Measurements from ENCODE around the gene HTR6.
A peak's percentile ranks its signal among the peaks of the same experiment; 100 is the strongest.

Gene HTR6

DNA sequence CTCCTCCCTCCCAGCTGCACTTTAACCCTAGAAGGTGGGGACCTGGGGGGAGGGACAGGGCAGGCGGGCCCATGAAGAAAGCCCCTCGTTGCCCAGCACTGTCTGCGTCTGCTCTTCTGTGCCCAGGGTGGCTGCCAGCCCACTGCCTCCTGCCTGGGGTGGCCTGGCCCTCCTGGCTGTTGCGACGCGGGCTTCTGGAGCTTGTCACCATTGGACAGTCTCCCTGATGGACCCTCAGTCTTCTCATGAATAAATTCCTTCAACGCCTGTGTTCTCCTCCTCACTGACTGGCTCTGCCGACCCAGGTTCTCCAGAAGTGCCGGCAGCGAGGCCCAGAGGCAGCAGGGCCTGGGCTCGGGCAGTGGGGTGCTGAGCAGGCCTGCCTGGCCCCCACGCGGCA is 6.5 kb upstream of the HTR6 start:
- Histone ChIP-seq H3K36me3 (ENCODE audit: control insufficient read depth, insufficient read depth, low read length) (no peaks in the 10 kb centered on the region), H3K4me3 (ENCODE audit: low read depth, low read length) (no peak overlapping the region), H3K4me1 (no peaks in the 10 kb centered on the region), H3K79me2 (no peaks in the 10 kb centered on the region), H2AFZ (no peak overlapping the region), H3K9ac (no peak overlapping the region), H3K27me3 (ENCODE audit: control insufficient read depth, insufficient read depth, low read length) (no peaks in the 10 kb centered on the region), H3K27ac (no peak overlapping the region), H3K9me3 (ENCODE audit: control insufficient read depth, low read length) (no peaks in the 10 kb centered on the region), H3K4me2 (ENCODE audit: low read length) (no peak overlapping the region)
- TF ChIP-seq, protein P1, sequence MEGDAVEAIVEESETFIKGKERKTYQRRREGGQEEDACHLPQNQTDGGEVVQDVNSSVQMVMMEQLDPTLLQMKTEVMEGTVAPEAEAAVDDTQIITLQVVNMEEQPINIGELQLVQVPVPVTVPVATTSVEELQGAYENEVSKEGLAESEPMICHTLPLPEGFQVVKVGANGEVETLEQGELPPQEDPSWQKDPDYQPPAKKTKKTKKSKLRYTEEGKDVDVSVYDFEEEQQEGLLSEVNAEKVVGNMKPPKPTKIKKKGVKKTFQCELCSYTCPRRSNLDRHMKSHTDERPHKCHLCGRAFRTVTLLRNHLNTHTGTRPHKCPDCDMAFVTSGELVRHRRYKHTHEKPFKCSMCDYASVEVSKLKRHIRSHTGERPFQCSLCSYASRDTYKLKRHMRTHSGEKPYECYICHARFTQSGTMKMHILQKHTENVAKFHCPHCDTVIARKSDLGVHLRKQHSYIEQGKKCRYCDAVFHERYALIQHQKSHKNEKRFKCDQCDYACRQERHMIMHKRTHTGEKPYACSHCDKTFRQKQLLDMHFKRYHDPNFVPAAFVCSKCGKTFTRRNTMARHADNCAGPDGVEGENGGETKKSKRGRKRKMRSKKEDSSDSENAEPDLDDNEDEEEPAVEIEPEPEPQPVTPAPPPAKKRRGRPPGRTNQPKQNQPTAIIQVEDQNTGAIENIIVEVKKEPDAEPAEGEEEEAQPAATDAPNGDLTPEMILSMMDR (IDR thresholded peaks at IDR 0.05) = no peak

DNA sequence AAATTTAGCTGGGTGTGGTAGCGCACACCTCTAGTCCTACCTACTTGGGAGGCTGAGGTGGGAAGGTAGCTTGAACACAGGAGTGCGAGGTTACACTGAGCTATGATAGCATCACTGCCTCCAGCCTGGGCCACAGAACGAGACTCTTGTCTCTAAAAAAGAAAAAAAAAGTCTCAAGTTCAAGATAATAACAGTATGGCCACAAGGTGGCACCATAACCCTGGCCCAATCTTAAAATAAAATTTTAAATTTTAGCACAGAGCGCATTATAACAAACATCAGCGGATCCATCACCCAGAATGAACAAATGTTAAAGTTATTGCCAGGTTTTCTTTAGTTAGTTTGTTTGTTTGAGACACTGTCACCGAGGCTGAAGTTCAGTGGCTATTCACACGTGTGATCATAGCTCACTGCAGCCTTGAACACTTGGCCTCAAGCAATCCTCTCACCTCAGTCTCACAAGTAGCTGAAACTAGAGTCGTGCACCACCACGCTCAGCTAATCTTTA is 2.9 kb upstream of the HTR6 start:
- Histone ChIP-seq H3K4me1 (no peaks in the 10 kb centered on the region), H3K9me3 (ENCODE audit: control insufficient read depth, low read length) (no peaks in the 10 kb centered on the region), H3K27me3 (ENCODE audit: control insufficient read depth, insufficient read depth, low read length) (no peaks in the 10 kb centered on the region), H3K4me3 (ENCODE audit: low read depth, low read length) (no peak overlapping the region), H3K27ac (no peak overlapping the region), H3K9ac (no peak overlapping the region), H3K4me2 (ENCODE audit: low read length) (no peak overlapping the region), H3K79me2 (no peaks in the 10 kb centered on the region), H3K36me3 (ENCODE audit: control insufficient read depth, insufficient read depth, low read length) (no peaks in the 10 kb centered on the region), H2AFZ (no peak overlapping the region)
- TF ChIP-seq, protein P1 (IDR thresholded peaks at IDR 0.05) = peak; percentile 61

DNA sequence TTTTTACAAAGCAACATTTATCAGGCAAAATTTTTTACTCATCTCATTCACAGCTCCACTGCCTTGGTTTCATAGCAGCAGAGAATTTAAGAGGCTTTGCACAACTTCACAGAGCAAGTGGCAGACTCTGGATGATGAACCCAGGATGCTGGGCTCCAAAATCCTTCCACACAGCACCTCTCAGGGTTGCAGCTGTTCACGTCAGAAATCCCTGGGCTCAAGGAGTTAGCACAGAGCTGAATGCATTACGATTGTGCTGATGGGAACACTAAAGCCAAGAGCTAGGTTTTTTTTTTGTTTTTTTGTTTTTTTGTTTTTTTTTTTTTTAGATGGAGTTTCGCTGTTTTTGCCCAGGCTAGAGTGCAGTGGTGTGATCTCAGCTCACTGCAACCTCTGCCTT is 2.4 kb upstream of the HTR6 start:
- Histone ChIP-seq H3K4me2 (ENCODE audit: low read length) (no peak overlapping the region), H3K27me3 (ENCODE audit: control insufficient read depth, insufficient read depth, low read length) (no peaks in the 10 kb centered on the region), H3K4me1 (no peaks in the 10 kb centered on the region), H3K79me2 (no peaks in the 10 kb centered on the region), H3K9ac (no peak overlapping the region), H3K4me3 (ENCODE audit: low read depth, low read length) (no peak overlapping the region), H3K36me3 (ENCODE audit: control insufficient read depth, insufficient read depth, low read length) (no peaks in the 10 kb centered on the region), H3K27ac (no peak overlapping the region), H2AFZ (no peak overlapping the region), H3K9me3 (ENCODE audit: control insufficient read depth, low read length) (no peaks in the 10 kb centered on the region)
- TF ChIP-seq, protein P1 (IDR thresholded peaks at IDR 0.05) = no peak

DNA sequence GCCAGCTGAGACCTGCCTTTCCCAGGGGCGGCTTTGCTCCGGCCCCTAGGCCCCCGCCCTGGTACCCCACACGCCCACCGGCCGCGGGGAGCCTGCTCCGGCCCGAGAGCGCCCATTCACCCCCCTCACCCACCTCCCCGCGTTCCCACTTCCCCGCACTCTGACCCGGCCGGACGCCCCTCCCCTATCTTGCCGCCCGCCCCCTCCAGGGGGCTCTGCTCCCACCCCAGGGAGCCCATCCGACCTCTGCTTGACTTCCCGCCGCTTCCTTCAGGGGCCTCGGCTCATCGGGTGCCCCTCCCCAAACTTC is 466 bp downstream of the HTR6 start:
- H3K4me1 ChIP-seq = no peaks in the 10 kb centered on the region
- no peak overlapping the region for H3K4me3 ChIP-seq (ENCODE audit: low read depth, low read length)
- no peak overlapping the region for H3K9ac ChIP-seq
- TF ChIP-seq, protein P1 (IDR thresholded peaks at IDR 0.05) = no peak
- H2AFZ ChIP-seq = no peak overlapping the region
- no peaks in the 10 kb centered on the region for H3K27me3 ChIP-seq (ENCODE audit: control insufficient read depth, insufficient read depth, low read length)
- no peak overlapping the region for H3K27ac ChIP-seq
- no peak overlapping the region for H3K4me2 ChIP-seq (ENCODE audit: low read length)
- H3K36me3 ChIP-seq (ENCODE audit: control insufficient read depth, insufficient read depth, low read length) = no peaks in the 10 kb centered on the region
- H3K79me2 ChIP-seq = no peaks in the 10 kb centered on the region
- H3K9me3 ChIP-seq (ENCODE audit: control insufficient read depth, low read length) = no peaks in the 10 kb centered on the region

Data from parathyroid adenoma (tissue), 2 donors.